ENCODE data around the gene MYZAP. TPM values are rescaled to one million over a fixed set of nuclear protein-coding genes. Genes with fewer than 3 reads are reported as not detected.

Gene MYZAP
- total and polyA plus RNA-seq, 2 of the 13 experiments (the other 11 are each of a cell fraction or from before 2014, with no cell fraction given): not detected

DNA sequence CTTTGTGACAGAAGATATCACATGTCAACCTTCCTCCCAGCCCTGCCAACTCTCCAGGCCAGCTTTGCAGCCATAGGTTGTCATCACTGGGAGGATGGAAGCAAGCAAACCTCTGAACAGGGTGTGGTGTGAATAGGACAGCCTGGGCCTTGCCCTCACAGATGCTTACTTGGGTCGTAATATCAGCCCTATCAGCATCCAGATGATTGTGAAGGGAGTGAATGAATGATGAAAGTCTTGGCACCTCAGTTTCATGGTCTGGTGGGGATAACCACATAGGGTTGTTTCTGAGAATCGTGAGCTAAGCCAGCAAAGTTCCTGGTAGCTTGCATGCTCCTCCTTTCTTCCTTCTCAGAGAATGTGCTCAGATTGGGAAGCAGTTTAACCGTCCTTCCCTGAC lies 59.7 kb downstream of the MYZAP start (continued):
- TF ChIP-seq, protein P1, sequence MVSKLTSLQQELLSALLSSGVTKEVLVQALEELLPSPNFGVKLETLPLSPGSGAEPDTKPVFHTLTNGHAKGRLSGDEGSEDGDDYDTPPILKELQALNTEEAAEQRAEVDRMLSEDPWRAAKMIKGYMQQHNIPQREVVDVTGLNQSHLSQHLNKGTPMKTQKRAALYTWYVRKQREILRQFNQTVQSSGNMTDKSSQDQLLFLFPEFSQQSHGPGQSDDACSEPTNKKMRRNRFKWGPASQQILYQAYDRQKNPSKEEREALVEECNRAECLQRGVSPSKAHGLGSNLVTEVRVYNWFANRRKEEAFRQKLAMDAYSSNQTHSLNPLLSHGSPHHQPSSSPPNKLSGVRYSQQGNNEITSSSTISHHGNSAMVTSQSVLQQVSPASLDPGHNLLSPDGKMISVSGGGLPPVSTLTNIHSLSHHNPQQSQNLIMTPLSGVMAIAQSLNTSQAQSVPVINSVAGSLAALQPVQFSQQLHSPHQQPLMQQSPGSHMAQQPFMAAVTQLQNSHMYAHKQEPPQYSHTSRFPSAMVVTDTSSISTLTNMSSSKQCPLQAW (CRISPR knock-in tag; IDR thresholded peaks at IDR 0.05): no peak
- no peak for TF ChIP-seq ZNF782 (CRISPR knock-in tag; IDR thresholded peaks at IDR 0.05; ENCODE audit: borderline replicate concordance)
- TF ChIP-seq, protein P2, sequence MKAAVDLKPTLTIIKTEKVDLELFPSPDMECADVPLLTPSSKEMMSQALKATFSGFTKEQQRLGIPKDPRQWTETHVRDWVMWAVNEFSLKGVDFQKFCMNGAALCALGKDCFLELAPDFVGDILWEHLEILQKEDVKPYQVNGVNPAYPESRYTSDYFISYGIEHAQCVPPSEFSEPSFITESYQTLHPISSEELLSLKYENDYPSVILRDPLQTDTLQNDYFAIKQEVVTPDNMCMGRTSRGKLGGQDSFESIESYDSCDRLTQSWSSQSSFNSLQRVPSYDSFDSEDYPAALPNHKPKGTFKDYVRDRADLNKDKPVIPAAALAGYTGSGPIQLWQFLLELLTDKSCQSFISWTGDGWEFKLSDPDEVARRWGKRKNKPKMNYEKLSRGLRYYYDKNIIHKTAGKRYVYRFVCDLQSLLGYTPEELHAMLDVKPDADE (CRISPR knock-in tag; IDR thresholded peaks at IDR 0.05): no peak
- TF ChIP-seq, protein P3, sequence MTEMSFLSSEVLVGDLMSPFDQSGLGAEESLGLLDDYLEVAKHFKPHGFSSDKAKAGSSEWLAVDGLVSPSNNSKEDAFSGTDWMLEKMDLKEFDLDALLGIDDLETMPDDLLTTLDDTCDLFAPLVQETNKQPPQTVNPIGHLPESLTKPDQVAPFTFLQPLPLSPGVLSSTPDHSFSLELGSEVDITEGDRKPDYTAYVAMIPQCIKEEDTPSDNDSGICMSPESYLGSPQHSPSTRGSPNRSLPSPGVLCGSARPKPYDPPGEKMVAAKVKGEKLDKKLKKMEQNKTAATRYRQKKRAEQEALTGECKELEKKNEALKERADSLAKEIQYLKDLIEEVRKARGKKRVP (CRISPR knock-in tag; IDR thresholded peaks at IDR 0.05): no peak
- no peak for TF ChIP-seq ZFP62 (CRISPR knock-in tag; IDR thresholded peaks at IDR 0.05)
- TF ChIP-seq NCOA1 (CRISPR knock-in tag; IDR thresholded peaks at IDR 0.05): no peak
- TF ChIP-seq, protein P4, sequence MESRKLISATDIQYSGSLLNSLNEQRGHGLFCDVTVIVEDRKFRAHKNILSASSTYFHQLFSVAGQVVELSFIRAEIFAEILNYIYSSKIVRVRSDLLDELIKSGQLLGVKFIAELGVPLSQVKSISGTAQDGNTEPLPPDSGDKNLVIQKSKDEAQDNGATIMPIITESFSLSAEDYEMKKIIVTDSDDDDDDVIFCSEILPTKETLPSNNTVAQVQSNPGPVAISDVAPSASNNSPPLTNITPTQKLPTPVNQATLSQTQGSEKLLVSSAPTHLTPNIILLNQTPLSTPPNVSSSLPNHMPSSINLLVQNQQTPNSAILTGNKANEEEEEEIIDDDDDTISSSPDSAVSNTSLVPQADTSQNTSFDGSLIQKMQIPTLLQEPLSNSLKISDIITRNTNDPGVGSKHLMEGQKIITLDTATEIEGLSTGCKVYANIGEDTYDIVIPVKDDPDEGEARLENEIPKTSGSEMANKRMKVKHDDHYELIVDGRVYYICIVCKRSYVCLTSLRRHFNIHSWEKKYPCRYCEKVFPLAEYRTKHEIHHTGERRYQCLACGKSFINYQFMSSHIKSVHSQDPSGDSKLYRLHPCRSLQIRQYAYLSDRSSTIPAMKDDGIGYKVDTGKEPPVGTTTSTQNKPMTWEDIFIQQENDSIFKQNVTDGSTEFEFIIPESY (CRISPR knock-in tag; IDR thresholded peaks at IDR 0.05): no peak
- no peak for TF ChIP-seq ZNF225 (CRISPR knock-in tag; IDR thresholded peaks at IDR 0.05)
- no peak for TF ChIP-seq ZNF768 (CRISPR knock-in tag; IDR thresholded peaks at IDR 0.05)
